ENCODE data around the gene PITHD1.

GRCh38 chr1:23801338-23801748 lies 23.1 kb downstream of the PITHD1 start:
- TF ChIP-seq CTCF (IDR thresholded peaks at IDR 0.05; ENCODE audit: low read length), result no peak
- TF ChIP-seq EZH2phosphoT487 (IDR thresholded peaks at IDR 0.05; ENCODE audit: low read length), result no peak
